ENCODE results near the gene TMEM50B.

DNA sequence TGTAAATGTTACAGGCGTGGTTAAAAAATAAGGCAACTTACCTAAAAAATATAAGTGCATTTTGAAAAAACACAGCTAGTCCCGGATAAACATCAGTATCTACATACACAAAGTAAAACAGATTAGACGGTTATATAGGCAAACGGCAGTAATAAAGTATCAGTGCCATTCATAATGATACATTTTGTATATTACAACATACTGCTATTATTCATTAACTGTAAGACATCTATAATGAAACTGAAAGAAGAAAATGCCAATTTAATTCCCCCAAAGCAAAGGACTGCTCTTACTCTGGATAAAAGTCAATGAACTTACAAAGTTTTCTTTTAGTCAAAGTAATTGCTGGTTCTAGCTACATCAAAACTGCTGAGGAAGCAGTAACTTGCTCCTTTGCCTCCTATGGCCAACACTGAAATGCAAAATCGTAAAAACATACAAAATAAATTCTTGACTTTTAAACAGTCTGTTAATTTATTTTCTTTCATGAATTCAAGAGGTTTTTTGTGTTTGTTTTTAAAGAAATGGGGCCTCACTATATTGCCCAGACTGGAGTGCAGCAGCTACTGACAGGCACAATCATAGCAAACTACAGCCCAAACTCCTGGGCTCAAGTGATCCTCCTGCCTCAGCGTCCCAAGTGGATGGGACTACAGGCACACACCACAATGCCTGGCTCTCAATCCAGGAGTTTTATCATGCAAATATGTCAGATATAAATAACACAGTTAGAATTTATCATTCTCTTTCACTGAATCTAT is 23.9 kb downstream of the TMEM50B start:
- TF ChIP-seq, protein P1, sequence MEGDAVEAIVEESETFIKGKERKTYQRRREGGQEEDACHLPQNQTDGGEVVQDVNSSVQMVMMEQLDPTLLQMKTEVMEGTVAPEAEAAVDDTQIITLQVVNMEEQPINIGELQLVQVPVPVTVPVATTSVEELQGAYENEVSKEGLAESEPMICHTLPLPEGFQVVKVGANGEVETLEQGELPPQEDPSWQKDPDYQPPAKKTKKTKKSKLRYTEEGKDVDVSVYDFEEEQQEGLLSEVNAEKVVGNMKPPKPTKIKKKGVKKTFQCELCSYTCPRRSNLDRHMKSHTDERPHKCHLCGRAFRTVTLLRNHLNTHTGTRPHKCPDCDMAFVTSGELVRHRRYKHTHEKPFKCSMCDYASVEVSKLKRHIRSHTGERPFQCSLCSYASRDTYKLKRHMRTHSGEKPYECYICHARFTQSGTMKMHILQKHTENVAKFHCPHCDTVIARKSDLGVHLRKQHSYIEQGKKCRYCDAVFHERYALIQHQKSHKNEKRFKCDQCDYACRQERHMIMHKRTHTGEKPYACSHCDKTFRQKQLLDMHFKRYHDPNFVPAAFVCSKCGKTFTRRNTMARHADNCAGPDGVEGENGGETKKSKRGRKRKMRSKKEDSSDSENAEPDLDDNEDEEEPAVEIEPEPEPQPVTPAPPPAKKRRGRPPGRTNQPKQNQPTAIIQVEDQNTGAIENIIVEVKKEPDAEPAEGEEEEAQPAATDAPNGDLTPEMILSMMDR (conservative IDR thresholded peaks at IDR 0.05; ENCODE audit: low read depth, low read length): no peak
- TF ChIP-seq EZH2 (IDR thresholded peaks at IDR 0.05; ENCODE audit: borderline replicate concordance, low read depth, low read length, poor library complexity, severe bottlenecking): no peak

All from A673 (cell line).